ENCODE results near the gene DUSP3. TPM values are rescaled to one million over a fixed set of nuclear protein-coding genes. Genes with fewer than 3 reads are reported as not detected.

The DUSP3 gene
- polyA plus RNA-seq, 1 donor from 2014 or later, result 38.8 TPM

DNA sequence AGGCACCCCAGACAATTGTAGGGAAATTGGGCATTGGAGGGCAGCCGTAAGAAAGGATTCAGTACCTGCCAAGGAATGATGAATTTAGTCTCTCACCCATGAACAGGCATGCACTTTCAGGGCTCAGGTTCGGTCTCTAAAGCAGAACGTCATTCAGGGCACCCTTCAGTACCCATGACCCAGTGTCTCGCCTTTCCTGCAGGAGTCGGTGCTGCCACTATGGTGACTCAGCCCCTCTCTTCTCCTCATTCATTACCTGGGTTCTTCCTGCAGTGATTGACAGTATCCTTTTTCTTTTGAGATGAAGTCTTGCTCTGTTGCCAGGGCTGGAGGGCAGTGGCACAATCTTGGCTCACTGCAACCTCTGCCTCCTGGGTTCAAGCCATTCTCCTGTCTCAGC lies 28.6 kb downstream of the DUSP3 start:
- no peak for TF ChIP-seq RAD21 (conservative IDR thresholded peaks at IDR 0.05)
- TF ChIP-seq, protein P1, sequence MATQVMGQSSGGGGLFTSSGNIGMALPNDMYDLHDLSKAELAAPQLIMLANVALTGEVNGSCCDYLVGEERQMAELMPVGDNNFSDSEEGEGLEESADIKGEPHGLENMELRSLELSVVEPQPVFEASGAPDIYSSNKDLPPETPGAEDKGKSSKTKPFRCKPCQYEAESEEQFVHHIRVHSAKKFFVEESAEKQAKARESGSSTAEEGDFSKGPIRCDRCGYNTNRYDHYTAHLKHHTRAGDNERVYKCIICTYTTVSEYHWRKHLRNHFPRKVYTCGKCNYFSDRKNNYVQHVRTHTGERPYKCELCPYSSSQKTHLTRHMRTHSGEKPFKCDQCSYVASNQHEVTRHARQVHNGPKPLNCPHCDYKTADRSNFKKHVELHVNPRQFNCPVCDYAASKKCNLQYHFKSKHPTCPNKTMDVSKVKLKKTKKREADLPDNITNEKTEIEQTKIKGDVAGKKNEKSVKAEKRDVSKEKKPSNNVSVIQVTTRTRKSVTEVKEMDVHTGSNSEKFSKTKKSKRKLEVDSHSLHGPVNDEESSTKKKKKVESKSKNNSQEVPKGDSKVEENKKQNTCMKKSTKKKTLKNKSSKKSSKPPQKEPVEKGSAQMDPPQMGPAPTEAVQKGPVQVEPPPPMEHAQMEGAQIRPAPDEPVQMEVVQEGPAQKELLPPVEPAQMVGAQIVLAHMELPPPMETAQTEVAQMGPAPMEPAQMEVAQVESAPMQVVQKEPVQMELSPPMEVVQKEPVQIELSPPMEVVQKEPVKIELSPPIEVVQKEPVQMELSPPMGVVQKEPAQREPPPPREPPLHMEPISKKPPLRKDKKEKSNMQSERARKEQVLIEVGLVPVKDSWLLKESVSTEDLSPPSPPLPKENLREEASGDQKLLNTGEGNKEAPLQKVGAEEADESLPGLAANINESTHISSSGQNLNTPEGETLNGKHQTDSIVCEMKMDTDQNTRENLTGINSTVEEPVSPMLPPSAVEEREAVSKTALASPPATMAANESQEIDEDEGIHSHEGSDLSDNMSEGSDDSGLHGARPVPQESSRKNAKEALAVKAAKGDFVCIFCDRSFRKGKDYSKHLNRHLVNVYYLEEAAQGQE (IDR thresholded peaks at IDR 0.05; ENCODE audit: borderline replicate concordance), result no peak
- TF ChIP-seq TAF1 (IDR thresholded peaks at IDR 0.05; ENCODE audit: low read depth), result no peak
- no peak for TF ChIP-seq POLR2AphosphoS5 (IDR thresholded peaks at IDR 0.05)
- TF ChIP-seq EZH2 (IDR thresholded peaks at IDR 0.05; ENCODE audit: borderline replicate concordance, insufficient read depth, low read length, poor library complexity, severe bottlenecking), result no peak
- no peak for TF ChIP-seq EP300 (conservative IDR thresholded peaks at IDR 0.05; ENCODE audit: poor library complexity, severe bottlenecking)
- TF ChIP-seq SMC3 (conservative IDR thresholded peaks at IDR 0.05; ENCODE audit: poor library complexity), result no peak
- Histone ChIP-seq H3K36me3 (ENCODE audit: insufficient read depth, low read length) (no peaks in the 10 kb centered on the region), H3K4me2 (ENCODE audit: low read length) (no peak overlapping the region), H4K20me1 (ENCODE audit: insufficient read depth) (no peaks in the 10 kb centered on the region), H3K4me3 (ENCODE audit: low read length) (no peak overlapping the region), H3K9me2 (ENCODE audit: insufficient read depth, low read length) (no peaks in the 10 kb centered on the region), H3F3A (ENCODE audit: insufficient read depth, low read length, poor library complexity, severe bottlenecking) (no peaks in the 10 kb centered on the region), H3K27me3 (ENCODE audit: insufficient read depth, low read depth, low read length) (peaks cover 11% of the 10 kb centered on the region), H3K9me3 (ENCODE audit: low read length) (no peaks in the 10 kb centered on the region), H3K9ac (ENCODE audit: low read length) (no peak overlapping the region), H3K27ac (ENCODE audit: low read length) (no peak overlapping the region), H2AFZ (ENCODE audit: low read depth, low read length) (no peak overlapping the region), H3K79me2 (replicated peaks; ENCODE audit: insufficient read depth, low read length) (no peaks in the 10 kb centered on the region)

DNA sequence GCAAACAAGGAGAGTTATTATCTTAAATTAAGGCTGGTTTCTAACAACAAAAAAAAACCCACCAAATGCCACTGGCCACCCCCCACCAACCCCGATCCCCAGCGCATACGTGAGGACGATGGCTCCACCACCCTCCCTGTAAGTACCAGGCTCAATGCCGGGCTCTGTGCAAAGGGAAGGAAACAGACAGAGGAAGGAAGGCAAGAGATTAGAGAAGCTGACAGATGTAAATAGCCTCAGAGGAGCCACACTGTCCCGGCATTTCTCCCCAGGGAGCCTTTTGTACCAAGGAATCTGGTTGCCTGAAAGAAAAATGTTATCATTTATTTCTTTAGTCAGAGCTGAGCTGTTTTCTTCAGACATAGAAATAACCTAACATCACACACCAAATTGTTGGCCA lies 33.2 kb downstream of the DUSP3 start:
- H3F3A ChIP-seq (ENCODE audit: insufficient read depth, low read length, poor library complexity, severe bottlenecking), result no peaks in the 10 kb centered on the region
- H3K36me3 ChIP-seq (ENCODE audit: insufficient read depth, low read length), result no peaks in the 10 kb centered on the region
- H3K4me2 ChIP-seq (ENCODE audit: low read length), result no peak overlapping the region
- H3K9ac ChIP-seq (ENCODE audit: low read length), result no peak overlapping the region
- TF ChIP-seq RAD21 (conservative IDR thresholded peaks at IDR 0.05) (no peak), MXI1 (conservative IDR thresholded peaks at IDR 0.05; ENCODE audit: poor library complexity, severe bottlenecking) (no peak), POLR2AphosphoS5 (IDR thresholded peaks at IDR 0.05) (no peak), SMC3 (conservative IDR thresholded peaks at IDR 0.05; ENCODE audit: poor library complexity) (no peak), EZH2 (IDR thresholded peaks at IDR 0.05; ENCODE audit: borderline replicate concordance, insufficient read depth, low read length, poor library complexity, severe bottlenecking) (no peak), EP300 (conservative IDR thresholded peaks at IDR 0.05; ENCODE audit: poor library complexity, severe bottlenecking) (no peak), TAF1 (IDR thresholded peaks at IDR 0.05; ENCODE audit: low read depth) (no peak)
- TF ChIP-seq, protein P1 (IDR thresholded peaks at IDR 0.05; ENCODE audit: borderline replicate concordance), result no peak
- TF ChIP-seq, protein P2, sequence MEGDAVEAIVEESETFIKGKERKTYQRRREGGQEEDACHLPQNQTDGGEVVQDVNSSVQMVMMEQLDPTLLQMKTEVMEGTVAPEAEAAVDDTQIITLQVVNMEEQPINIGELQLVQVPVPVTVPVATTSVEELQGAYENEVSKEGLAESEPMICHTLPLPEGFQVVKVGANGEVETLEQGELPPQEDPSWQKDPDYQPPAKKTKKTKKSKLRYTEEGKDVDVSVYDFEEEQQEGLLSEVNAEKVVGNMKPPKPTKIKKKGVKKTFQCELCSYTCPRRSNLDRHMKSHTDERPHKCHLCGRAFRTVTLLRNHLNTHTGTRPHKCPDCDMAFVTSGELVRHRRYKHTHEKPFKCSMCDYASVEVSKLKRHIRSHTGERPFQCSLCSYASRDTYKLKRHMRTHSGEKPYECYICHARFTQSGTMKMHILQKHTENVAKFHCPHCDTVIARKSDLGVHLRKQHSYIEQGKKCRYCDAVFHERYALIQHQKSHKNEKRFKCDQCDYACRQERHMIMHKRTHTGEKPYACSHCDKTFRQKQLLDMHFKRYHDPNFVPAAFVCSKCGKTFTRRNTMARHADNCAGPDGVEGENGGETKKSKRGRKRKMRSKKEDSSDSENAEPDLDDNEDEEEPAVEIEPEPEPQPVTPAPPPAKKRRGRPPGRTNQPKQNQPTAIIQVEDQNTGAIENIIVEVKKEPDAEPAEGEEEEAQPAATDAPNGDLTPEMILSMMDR (IDR thresholded peaks at IDR 0.05; ENCODE audit: poor library complexity, severe bottlenecking), result no peak
- H3K79me2 ChIP-seq (replicated peaks; ENCODE audit: insufficient read depth, low read length), result no peaks in the 10 kb centered on the region
- H3K27me3 ChIP-seq (ENCODE audit: insufficient read depth, low read depth, low read length), result no peaks in the 10 kb centered on the region
- no peaks in the 10 kb centered on the region for H3K9me2 ChIP-seq (ENCODE audit: insufficient read depth, low read length)
- no peak overlapping the region for H3K4me3 ChIP-seq (ENCODE audit: low read length)
- no peaks in the 10 kb centered on the region for H3K9me3 ChIP-seq (ENCODE audit: low read length)
- H3K27ac ChIP-seq (ENCODE audit: low read length), result no peak overlapping the region
- no peaks in the 10 kb centered on the region for H4K20me1 ChIP-seq (ENCODE audit: insufficient read depth)
- no peak overlapping the region for H2AFZ ChIP-seq (ENCODE audit: low read depth, low read length)

Measured in neural cell (in vitro differentiated cells).